Ecto neural progenitor cell (in vitro differentiated cells): Measurements from ENCODE around the gene PCSK7.

ENCODE experiments used
- DNase-seq: peaks from one replicate; pipeline ENCODE4 v3.0.0-alpha.2; 2018; ENCODE audit warnings: low spot score

Gene PCSK7

GRCh38 chr11:117230999-117231841, 653 bp downstream of the PCSK7 start:
- DNase-seq = no peak

- no peak for DNase-seq
These were observed 1.4 kb downstream of the PCSK7 start for GRCh38 chr11:117230286-117230961.

GRCh38 chr11:117229931-117230285, 2.0 kb downstream of the PCSK7 start:
- DNase-seq = no peak

- DNase-seq = no peak
These were observed 2.5 kb downstream of the PCSK7 start for GRCh38 chr11:117229411-117229810.

GRCh38 chr11:117228091-117228490, 3.8 kb downstream of the PCSK7 start:
- DNase-seq = no peak

GRCh38 chr11:117226388-117227385, 5.2 kb downstream of the PCSK7 start:
- DNase-seq = no peak

GRCh38 chr11:117225553-117226170, 6.2 kb downstream of the PCSK7 start:
- no peak for DNase-seq

- DNase-seq = no peak
These were observed 7.9 kb downstream of the PCSK7 start for GRCh38 chr11:117223741-117224689.

GRCh38 chr11:117222991-117223740, 8.7 kb downstream of the PCSK7 start:
- no peak for DNase-seq

GRCh38 chr11:117221775-117222517, 9.9 kb downstream of the PCSK7 start:
- DNase-seq = no peak

- no peak for DNase-seq
These were observed 10.7 kb downstream of the PCSK7 start for GRCh38 chr11:117220999-117221774.

GRCh38 chr11:117220568-117220967, 11.3 kb downstream of the PCSK7 start:
- DNase-seq = no peak

- no peak for DNase-seq
These were observed 11.9 kb downstream of the PCSK7 start for GRCh38 chr11:117219995-117220394.

GRCh38 chr11:117219455-117219854, 12.4 kb downstream of the PCSK7 start:
- no peak for DNase-seq

- no peak for DNase-seq
These were observed 12.9 kb downstream of the PCSK7 start for GRCh38 chr11:117219001-117219400.

GRCh38 chr11:117218133-117218915, 13.5 kb downstream of the PCSK7 start:
- no peak for DNase-seq
